SK-N-MC (cell line): Measurements from ENCODE around the gene TTC21B.

Source experiments
- EZH2 ChIP-seq: fragments of 200-600 bp; sonication (generic); IDR thresholded peaks from one replicate; pipeline ENCODE4 v1.6.1; 2017; ENCODE audit warnings: antibody characterized with exemption
- POLR2AphosphoS5 ChIP-seq: IDR thresholded peaks from 2 replicates; pipeline ENCODE4 v1.6.1; 2012; ENCODE audit warnings: mild to moderate bottlenecking, low read depth, low read length, borderline replicate concordance

DNA sequence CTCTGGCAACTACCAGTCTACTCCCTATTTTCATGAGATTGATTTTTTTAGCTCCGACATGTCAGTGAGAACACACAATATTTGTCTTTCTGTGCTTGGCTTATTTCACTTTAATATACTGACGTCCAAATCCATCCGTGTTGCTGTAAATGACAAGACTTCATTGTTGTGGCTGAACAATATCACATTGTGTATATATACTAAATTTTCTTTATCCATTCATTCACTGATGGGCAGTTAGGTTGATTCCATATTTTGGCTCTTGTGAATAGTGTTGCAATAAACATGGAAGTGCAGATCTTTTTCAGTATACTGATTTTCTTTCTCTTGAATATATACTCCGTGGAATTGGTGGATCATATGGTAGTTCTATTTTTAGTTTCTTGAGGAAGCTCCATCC, 5.8 kb upstream of the TTC21B start:
- TF ChIP-seq POLR2AphosphoS5 (no peak), EZH2 (no peak)
